OCI-LY3 (cell line): ENCODE results near the gene VPS4B.

Experiments
- EZH2phosphoT487 ChIP-seq: fragments of 200-600 bp; shearing (Covaris generic); IDR thresholded peaks from 2 replicates; pipeline ENCODE4 v1.6.1; 2018; ENCODE audit warnings: antibody characterized with exemption, mixed run types, low read depth
- TF ChIP-seq, protein P1 (sequence below): fragments of 200-600, 300-600 bp; sonication (generic); IDR thresholded peaks from 2 replicates; pipeline ENCODE4 v1.5.1; 2014; ENCODE audit warnings: antibody characterized with exemption, low read length, low read depth

DNA sequence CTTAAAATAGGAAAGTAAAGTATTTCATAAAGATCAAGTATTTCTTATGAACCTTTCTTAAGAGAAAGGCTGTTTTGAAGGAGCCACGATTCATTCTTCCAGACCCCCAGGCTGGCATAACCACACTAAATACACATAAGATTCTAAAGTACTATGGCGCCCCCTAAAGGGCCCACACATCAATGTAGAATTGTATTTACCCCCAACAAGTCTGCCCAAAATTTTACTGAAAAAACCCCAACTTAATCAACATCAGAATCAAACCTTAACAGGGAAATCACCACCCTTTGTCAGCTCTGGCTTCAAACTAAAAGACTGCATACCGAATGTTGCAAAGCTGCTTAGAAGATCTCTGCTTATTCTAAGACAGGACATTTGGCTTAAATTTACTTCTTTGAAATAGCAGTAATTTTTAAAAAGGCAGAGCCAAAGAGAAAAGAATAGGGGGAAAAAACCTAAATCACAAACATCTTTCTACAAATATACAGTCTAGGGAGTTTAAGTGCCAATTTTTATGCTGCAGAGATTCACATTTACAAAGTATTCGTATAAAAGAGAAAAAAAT, 82.3 kb downstream of the VPS4B start:
- TF ChIP-seq, protein P1, sequence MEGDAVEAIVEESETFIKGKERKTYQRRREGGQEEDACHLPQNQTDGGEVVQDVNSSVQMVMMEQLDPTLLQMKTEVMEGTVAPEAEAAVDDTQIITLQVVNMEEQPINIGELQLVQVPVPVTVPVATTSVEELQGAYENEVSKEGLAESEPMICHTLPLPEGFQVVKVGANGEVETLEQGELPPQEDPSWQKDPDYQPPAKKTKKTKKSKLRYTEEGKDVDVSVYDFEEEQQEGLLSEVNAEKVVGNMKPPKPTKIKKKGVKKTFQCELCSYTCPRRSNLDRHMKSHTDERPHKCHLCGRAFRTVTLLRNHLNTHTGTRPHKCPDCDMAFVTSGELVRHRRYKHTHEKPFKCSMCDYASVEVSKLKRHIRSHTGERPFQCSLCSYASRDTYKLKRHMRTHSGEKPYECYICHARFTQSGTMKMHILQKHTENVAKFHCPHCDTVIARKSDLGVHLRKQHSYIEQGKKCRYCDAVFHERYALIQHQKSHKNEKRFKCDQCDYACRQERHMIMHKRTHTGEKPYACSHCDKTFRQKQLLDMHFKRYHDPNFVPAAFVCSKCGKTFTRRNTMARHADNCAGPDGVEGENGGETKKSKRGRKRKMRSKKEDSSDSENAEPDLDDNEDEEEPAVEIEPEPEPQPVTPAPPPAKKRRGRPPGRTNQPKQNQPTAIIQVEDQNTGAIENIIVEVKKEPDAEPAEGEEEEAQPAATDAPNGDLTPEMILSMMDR, result peak; percentile 99
- TF ChIP-seq EZH2phosphoT487, result no peak
